Esophagus squamous epithelium (tissue), 4 donors: Measurements from ENCODE around the gene WIZ.
"Not testable (repeated sequence)": the region's sequence is repeated elsewhere in the genome, so short reads cannot be mapped to it uniquely, and the experiment has no call there.

Source experiments
- CTCF ChIP-seq, 6 experiments: fragments of 450-650 bp in 4 of 6; fragments of 200-600 bp in 2 of 6; sonication (generic) in 2 of 6; IDR thresholded peaks; one replicate each; pipeline ENCODE4 v1.5.1; 2016 to 2019; ENCODE audit warnings: antibody characterized with exemption in 6 of 6, mild to moderate bottlenecking in 4 of 6, moderate library complexity in 4 of 6
- POLR2A ChIP-seq, 4 donors: fragments of 450-650 bp; IDR thresholded peaks; one replicate each; pipeline ENCODE4 v1.6.1; 2017; ENCODE audit warnings: antibody characterized with exemption in 4 of 4, mild to moderate bottlenecking in 4 of 4, moderate library complexity in 3 of 4

GRCh38 chr19:15395251-15395650, 54.5 kb downstream of the WIZ start:
- not testable (repeated sequence) for TF ChIP-seq CTCF, POLR2A (IDR thresholded peaks at IDR 0.05)
